Esophagus squamous epithelium (tissue), 5 donors: Measurements from ENCODE around the gene CAMSAP3. TPM values are rescaled to one million over a fixed set of nuclear protein-coding genes. Genes with fewer than 3 reads are reported as not detected.

ENCODE experiments used
- DNase-seq: peaks from one replicate; lab custom pipeline; 2025; lab: John Stamatoyannopoulos, UW
- H3K27ac ChIP-seq, 4 donors: fragments of 200-600 bp; sonication (generic); one replicate each; pipeline ENCODE4 v1.5.1; 2016 to 2019; ENCODE audit warnings: mild to moderate bottlenecking in 1 of 4
- H3K27me3 ChIP-seq, 4 donors: fragments of 200-600 bp; sonication (generic); 1 replicate in 3 of 4; 2 replicates in 1 of 4; pipeline versions ENCODE4 v1.5.1 to v1.6.0; 2017 to 2021; ENCODE audit warnings: antibody characterized with exemption in 1 of 4
- H3K36me3 ChIP-seq, 3 donors: fragments of 200-600 bp; sonication (generic); one replicate each; pipeline ENCODE4 v1.5.1; 2016 to 2019
- H3K4me1 ChIP-seq, 3 donors: fragments of 200-600 bp; sonication (generic); one replicate each; pipeline ENCODE4 v1.5.1; 2017 to 2019
- H3K4me3 ChIP-seq, 4 donors: fragments of 200-600 bp; sonication (generic); 1 replicate in 3 of 4; 2 replicates in 1 of 4; pipeline ENCODE4 v1.5.1; 2016 to 2019; ENCODE audit warnings: mild to moderate bottlenecking in 2 of 4, moderate library complexity in 1 of 4
- H3K9me3 ChIP-seq, 3 donors: fragments of 200-600 bp; sonication (generic); one replicate each; pipeline ENCODE4 v1.5.1; 2016 to 2019
- POLR2A ChIP-seq, 4 donors: fragments of 450-650 bp; IDR thresholded peaks; one replicate each; pipeline ENCODE4 v1.6.1; 2017; ENCODE audit warnings: antibody characterized with exemption in 4 of 4, mild to moderate bottlenecking in 4 of 4, moderate library complexity in 3 of 4
- WGBS, 2 donors: methylation state at CpG; one replicate each; pipeline ENCODE4 v1.1.5; 2018; 5-methylcytosine and 5-hydroxymethylcytosine counted together
- intact Hi-C: fragments of 100-400 bp; cut with DNase I; formaldehyde crosslinking; loops from one replicate; pipeline ENCODE4 v1.15.0; 2022
- small RNA-seq, 4 donors: library from RNA; depleted of rRNA; stranded (forward); fragments of <200 nt; gene quantifications; one replicate each; pipeline ENCODE3, GENCODE V24; 2016
- total RNA-seq, 4 donors: library from RNA; depleted of rRNA; stranded (reverse); fragments of >200 nt; gene quantifications; one replicate each; pipeline ENCODE4 v1.1.0, GENCODE V29; 2016
- TF ChIP-seq, protein P1 (sequence below), 6 experiments: fragments of 450-650 bp in 4 of 6; fragments of 200-600 bp in 2 of 6; sonication (generic) in 2 of 6; IDR thresholded peaks; one replicate each; pipeline ENCODE4 v1.5.1; 2016 to 2019; ENCODE audit warnings: antibody characterized with exemption in 6 of 6, mild to moderate bottlenecking in 4 of 6, moderate library complexity in 4 of 6
- donor health status: DM: yes; HTN: yes; CAD: no.

The CAMSAP3 gene
- total RNA-seq, 4 donors from 2014 or later: 9.3 to 45.5 (median 14.1) TPM

DNA sequence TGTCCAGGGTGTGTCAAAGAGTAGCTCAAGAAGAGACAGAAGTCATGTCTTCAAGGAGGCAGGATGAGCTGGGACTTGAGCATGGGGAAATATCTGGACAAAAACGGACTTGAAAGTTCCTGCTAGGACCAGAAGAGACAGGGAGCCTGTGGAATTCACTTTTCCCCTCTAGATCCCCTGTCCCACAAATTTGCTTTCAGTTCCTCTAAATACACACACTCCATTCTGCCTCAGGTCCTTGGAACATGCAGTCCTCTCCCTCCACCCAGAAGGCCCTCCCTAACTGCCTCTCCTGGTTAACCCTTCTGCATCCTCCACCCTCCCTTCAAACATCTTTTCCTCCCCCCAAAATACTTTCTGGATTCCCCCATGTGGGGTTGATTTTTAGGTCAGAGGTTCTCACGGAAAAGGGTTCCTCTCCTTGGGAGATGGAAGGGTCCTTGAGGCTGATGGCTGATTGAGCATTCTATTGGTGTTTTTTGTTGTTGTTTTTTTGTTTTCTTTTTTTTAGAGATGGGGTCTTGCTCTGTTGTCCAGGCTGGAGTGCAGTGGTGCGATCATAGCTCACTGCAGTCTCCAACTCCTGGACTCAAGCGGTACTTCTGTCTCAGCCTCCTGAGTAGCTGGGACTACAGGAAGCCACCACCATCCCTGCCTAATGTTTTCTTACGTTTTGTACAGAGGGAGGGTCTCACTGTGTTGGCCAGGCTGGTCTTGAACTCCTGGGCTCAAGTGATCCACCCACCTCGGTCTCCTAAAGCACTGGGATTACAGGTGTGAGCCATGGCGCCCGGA lies 66.3 kb downstream of the CAMSAP3 start:
- H3K9me3 ChIP-seq: no peaks in the 10 kb centered on the region
- intact Hi-C loops: no loop called here
- WGBS, 2 donors: 62 to 68% methylated on average over 7 to 8 of the region's 8 CpGs

DNA sequence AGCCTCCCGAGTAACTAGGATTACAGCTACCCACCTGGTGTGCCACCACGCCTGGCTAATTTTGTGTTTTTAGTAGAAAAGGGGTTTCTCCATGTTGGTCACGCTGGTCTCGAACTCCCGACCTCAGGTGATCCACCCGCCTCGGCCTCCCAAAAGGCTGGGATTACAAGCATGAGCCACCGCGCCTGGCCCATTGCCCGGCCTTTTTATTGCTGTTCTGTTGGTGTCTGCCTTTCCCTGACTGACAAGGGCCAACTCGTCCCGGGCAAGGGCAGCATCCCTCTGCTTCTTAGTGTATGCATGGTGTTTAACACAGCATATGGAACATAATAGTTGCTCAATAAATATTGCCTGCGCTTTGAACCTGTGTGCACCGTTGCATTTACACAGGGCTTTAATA lies 67.0 kb downstream of the CAMSAP3 start:
- Histone ChIP-seq H3K9me3 (no peaks in the 10 kb centered on the region), H3K4me3 (no peak overlapping the region), H3K27me3 (peaks cover 0 to 47% (median 0%) of the 10 kb centered on the region in 4 donors), H3K36me3 (no peaks in the 10 kb centered on the region), H3K27ac (no peak overlapping the region), H3K4me1 (peaks cover 0 to 5% (median 0%) of the 10 kb centered on the region in 3 donors)
- TF ChIP-seq POLR2A (IDR thresholded peaks at IDR 0.05): no peak
- TF ChIP-seq, protein P1, sequence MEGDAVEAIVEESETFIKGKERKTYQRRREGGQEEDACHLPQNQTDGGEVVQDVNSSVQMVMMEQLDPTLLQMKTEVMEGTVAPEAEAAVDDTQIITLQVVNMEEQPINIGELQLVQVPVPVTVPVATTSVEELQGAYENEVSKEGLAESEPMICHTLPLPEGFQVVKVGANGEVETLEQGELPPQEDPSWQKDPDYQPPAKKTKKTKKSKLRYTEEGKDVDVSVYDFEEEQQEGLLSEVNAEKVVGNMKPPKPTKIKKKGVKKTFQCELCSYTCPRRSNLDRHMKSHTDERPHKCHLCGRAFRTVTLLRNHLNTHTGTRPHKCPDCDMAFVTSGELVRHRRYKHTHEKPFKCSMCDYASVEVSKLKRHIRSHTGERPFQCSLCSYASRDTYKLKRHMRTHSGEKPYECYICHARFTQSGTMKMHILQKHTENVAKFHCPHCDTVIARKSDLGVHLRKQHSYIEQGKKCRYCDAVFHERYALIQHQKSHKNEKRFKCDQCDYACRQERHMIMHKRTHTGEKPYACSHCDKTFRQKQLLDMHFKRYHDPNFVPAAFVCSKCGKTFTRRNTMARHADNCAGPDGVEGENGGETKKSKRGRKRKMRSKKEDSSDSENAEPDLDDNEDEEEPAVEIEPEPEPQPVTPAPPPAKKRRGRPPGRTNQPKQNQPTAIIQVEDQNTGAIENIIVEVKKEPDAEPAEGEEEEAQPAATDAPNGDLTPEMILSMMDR (IDR thresholded peaks at IDR 0.05): no peak
- 56 to 73% methylated on average over 12 to 14 of the region's 14 CpGs for WGBS, 2 donors
- intact Hi-C loops: no loop called here
- DNase-seq: no peak

More for the DNA sequence above, 66.3 kb downstream of the CAMSAP3 start:
- no peak for TF ChIP-seq POLR2A (IDR thresholded peaks at IDR 0.05)
- TF ChIP-seq, protein P1 (IDR thresholded peaks at IDR 0.05): no peak
- no peak for DNase-seq
- Histone ChIP-seq H3K4me3 (no peak overlapping the region), H3K27me3 (peaks cover 0 to 42% (median 0%) of the 10 kb centered on the region in 4 donors), H3K4me1 (peaks cover 0 to 10% (median 0%) of the 10 kb centered on the region in 3 donors), H3K36me3 (no peaks in the 10 kb centered on the region), H3K27ac (no peak overlapping the region)

DNA sequence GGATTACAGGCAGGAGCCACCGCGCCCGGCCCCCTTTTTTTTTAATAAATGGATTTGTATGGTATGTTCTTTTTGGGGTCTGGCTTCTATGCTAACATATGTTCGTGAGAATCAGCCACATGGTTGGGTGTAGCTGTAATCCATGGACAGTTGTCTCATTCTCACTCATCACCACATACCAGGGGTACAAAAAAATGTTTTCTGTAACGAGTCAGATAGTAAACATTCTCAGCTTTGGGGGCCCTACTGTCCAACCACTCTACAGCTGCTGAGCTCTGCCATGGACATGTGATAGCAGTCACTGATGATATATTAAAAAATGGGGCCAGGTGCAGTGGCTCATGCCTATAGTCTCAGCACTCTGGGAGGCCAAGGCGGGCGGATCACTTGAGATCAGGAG lies 68.0 kb downstream of the CAMSAP3 start:
- 74 to 75% methylated on average over 6 to 7 of the region's 7 CpGs for WGBS, 2 donors
- Histone ChIP-seq H3K4me1 (peaks cover 0 to 3% (median 0%) of the 10 kb centered on the region in 3 donors), H3K9me3 (no peaks in the 10 kb centered on the region), H3K27me3 (peaks cover 0 to 49% (median 0%) of the 10 kb centered on the region in 4 donors), H3K27ac (no peak overlapping the region), H3K4me3 (no peak overlapping the region), H3K36me3 (no peaks in the 10 kb centered on the region)
- intact Hi-C loops: no loop called here
- TF ChIP-seq POLR2A (IDR thresholded peaks at IDR 0.05): no peak
- TF ChIP-seq, protein P1 (IDR thresholded peaks at IDR 0.05): no peak
- no peak for DNase-seq

DNA sequence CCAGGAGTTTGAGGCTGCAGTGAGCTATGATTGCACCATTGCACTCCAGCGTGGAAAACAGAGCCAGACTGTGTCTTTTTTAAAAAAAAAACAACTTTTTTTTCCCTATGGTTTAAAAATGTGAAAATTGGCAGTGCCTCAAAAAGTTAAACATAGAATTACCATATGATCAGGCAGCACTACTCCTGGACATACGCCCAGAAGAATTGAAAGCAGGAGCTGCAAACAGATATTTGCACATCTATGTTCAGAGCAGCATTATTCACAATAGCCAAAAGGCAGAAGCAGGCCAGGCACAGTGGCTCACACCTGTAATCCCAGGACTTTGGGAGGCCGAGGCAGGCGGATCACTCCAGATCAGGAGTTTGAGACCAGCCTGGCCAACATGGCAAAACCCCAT lies 69.4 kb downstream of the CAMSAP3 start:
- Histone ChIP-seq H3K4me1 (peaks cover 0 to 6% (median 0%) of the 10 kb centered on the region in 3 donors), H3K27me3 (peaks cover 0 to 61% (median 0%) of the 10 kb centered on the region in 4 donors), H3K27ac (no peak overlapping the region), H3K9me3 (no peaks in the 10 kb centered on the region), H3K36me3 (no peaks in the 10 kb centered on the region), H3K4me3 (no peak overlapping the region)
- TF ChIP-seq, protein P1 (IDR thresholded peaks at IDR 0.05): no peak
- no peak for TF ChIP-seq POLR2A (IDR thresholded peaks at IDR 0.05)
- no peak for DNase-seq
- 36 to 41% methylated on average over 4 of the region's 4 CpGs for WGBS, 2 donors
- intact Hi-C loops: no loop called here

Small RNA genes lying within 50 kb of the gene (small RNA-seq; reads per million reads assigned to genes)
- 0 to 0.07 (median 0) reads per million in 4 donors for gene MIR6792

Other genes starting within 250 kb of the CAMSAP3 start
- 10 to 100 TPM; 24.2 to 42.0 (median 28.7) TPM for gene ARHGEF18, start 246.9 kb upstream of the CAMSAP3 start, total RNA-seq
- 1 to 10 TPM; 1.1 to 6.7 (median 4.1) TPM for gene PEX11G, start 106.8 kb upstream of the CAMSAP3 start, total RNA-seq
- 10 to 100 TPM in 3 of 4 donors, 1 to 10 TPM in 1; 3.8 to 42.2 (median 19.5) TPM for gene ZNF358, start 79.8 kb upstream of the CAMSAP3 start, total RNA-seq
- 10 to 100 TPM in 1 of 4 donors, 1 to 10 TPM in 3; 5.7 to 13.9 (median 7.8) TPM for gene MCOLN1, start 73.2 kb upstream of the CAMSAP3 start, total RNA-seq
- gene PNPLA6, start 60.1 kb upstream of the CAMSAP3 start, total RNA-seq: 10 to 100 TPM; 39.7 to 74.1 (median 50.1) TPM
- gene XAB2, start 33.7 kb downstream of the CAMSAP3 start, total RNA-seq: 10 to 100 TPM; 20.3 to 34.1 (median 27.8) TPM
- 10 to 100 TPM; 22.9 to 43.1 (median 25.7) TPM for gene PET100, start 33.9 kb downstream of the CAMSAP3 start, total RNA-seq
- gene PCP2, start 37.9 kb downstream of the CAMSAP3 start, total RNA-seq: under 1 TPM in 2 of 4 donors, not detected in 2; 0.53 to 0.57 TPM
- gene STXBP2, start 41.2 kb downstream of the CAMSAP3 start, total RNA-seq: 10 to 100 TPM; 44.7 to 76.6 (median 55.2) TPM
- 10 to 100 TPM in 1 of 4 donors, not detected in 3; 28.1 TPM for gene RETN, start 73.2 kb downstream of the CAMSAP3 start, total RNA-seq
- gene MCEMP1, start 81.2 kb downstream of the CAMSAP3 start, total RNA-seq: under 1 TPM in 2 of 4 donors, not detected in 2; 0.29 to 0.97 TPM
- 10 to 100 TPM; 52.3 to 91.5 (median 77.4) TPM for gene TRAPPC5, start 85.0 kb downstream of the CAMSAP3 start, total RNA-seq
- not detected for gene FCER2, start 106.3 kb downstream of the CAMSAP3 start, total RNA-seq
- gene CLEC4G, start 136.2 kb downstream of the CAMSAP3 start, total RNA-seq: 1 to 10 TPM in 2 of 4 donors, under 1 TPM in 1, not detected in 1; 0.18 to 3.2 (median 1.1) TPM
- gene CD209, start 151.7 kb downstream of the CAMSAP3 start, total RNA-seq: 1 to 10 TPM in 2 of 4 donors, under 1 TPM in 1, not detected in 1; 0.40 to 4.9 (median 4.0) TPM
- gene CLEC4M, start 167.4 kb downstream of the CAMSAP3 start, total RNA-seq: not detected
- 10 to 100 TPM in 3 of 4 donors, 1 to 10 TPM in 1; 8.3 to 15.5 (median 11.9) TPM for gene EVI5L, start 234.4 kb downstream of the CAMSAP3 start, total RNA-seq